ENCODE measurements around the gene C5orf15.
A peak's percentile ranks its signal among the peaks of the same experiment; 100 is the strongest.

Gene C5orf15

GRCh38 chr5:133968204-133968980 lies at the start of gene C5orf15:
TSS of gene C5orf15 (minus strand) at chr5:133968625. CDS start at chr5:133968584, 41 bp downstream.
- TF ChIP-seq CEBPB (IDR thresholded peaks at IDR 0.05) (no peak), EP300 (IDR thresholded peaks at IDR 0.05; ENCODE audit: borderline replicate concordance) (no peak), CREB1 (IDR thresholded peaks at IDR 0.05; ENCODE audit: low read depth) (peak; percentile 93), NFIC (IDR thresholded peaks at IDR 0.05) (no peak; the same call in 1 of the 2 replicates), YY1 (IDR thresholded peaks at IDR 0.05; ENCODE audit: low read depth) (peak; percentile 94), FOXM1 (IDR thresholded peaks at IDR 0.05; ENCODE audit: borderline replicate concordance, low read depth) (no peak), REST (IDR thresholded peaks at IDR 0.05; ENCODE audit: low read depth) (no peak), TEAD4 (IDR thresholded peaks at IDR 0.05) (0 out of 2 replicates have a peak, but pooled peaks have one; percentile 33), RAD21 (IDR thresholded peaks at IDR 0.05; ENCODE audit: low read depth) (no peak), ZBTB7A (IDR thresholded peaks at IDR 0.05; ENCODE audit: low read depth) (no peak), TAF1 (IDR thresholded peaks at IDR 0.05; ENCODE audit: low read depth) (peak; percentile 93), EGR1 (IDR thresholded peaks at IDR 0.05) (no peak; the same call in 1 of the 2 replicates), TCF12 (IDR thresholded peaks at IDR 0.05; ENCODE audit: low read depth) (peak; percentile 68; the same call in 1 of the 2 replicates)
- TF ChIP-seq, protein P1, sequence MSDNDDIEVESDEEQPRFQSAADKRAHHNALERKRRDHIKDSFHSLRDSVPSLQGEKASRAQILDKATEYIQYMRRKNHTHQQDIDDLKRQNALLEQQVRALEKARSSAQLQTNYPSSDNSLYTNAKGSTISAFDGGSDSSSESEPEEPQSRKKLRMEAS (IDR thresholded peaks at IDR 0.05), result peak; percentile 73; the same call in 1 of the 2 replicates
- TF ChIP-seq, protein P2, sequence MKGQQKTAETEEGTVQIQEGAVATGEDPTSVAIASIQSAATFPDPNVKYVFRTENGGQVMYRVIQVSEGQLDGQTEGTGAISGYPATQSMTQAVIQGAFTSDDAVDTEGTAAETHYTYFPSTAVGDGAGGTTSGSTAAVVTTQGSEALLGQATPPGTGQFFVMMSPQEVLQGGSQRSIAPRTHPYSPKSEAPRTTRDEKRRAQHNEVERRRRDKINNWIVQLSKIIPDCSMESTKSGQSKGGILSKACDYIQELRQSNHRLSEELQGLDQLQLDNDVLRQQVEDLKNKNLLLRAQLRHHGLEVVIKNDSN (IDR thresholded peaks at IDR 0.05), result 0 out of 2 replicates have a peak, but pooled peaks have one; percentile 6

- no peak for TF ChIP-seq YY1 (IDR thresholded peaks at IDR 0.05; ENCODE audit: low read depth)
These were observed 39.9 kb upstream of the C5orf15 start for GRCh38 chr5:134008266-134008749.

GRCh38 chr5:134007581-134008265 lies 39.3 kb upstream of the C5orf15 start:
- TF ChIP-seq FOXM1 (IDR thresholded peaks at IDR 0.05; ENCODE audit: borderline replicate concordance, low read depth) (no peak), EGR1 (IDR thresholded peaks at IDR 0.05) (peak; percentile 92), ZBTB7A (IDR thresholded peaks at IDR 0.05; ENCODE audit: low read depth) (no peak), EP300 (IDR thresholded peaks at IDR 0.05; ENCODE audit: borderline replicate concordance) (no peak), REST (IDR thresholded peaks at IDR 0.05; ENCODE audit: low read depth) (no peak), RAD21 (IDR thresholded peaks at IDR 0.05; ENCODE audit: low read depth) (no peak), TEAD4 (IDR thresholded peaks at IDR 0.05) (no peak), CEBPB (IDR thresholded peaks at IDR 0.05) (no peak), YY1 (IDR thresholded peaks at IDR 0.05; ENCODE audit: low read depth) (no peak), NFIC (IDR thresholded peaks at IDR 0.05) (no peak), CREB1 (IDR thresholded peaks at IDR 0.05; ENCODE audit: low read depth) (no peak), TAF1 (IDR thresholded peaks at IDR 0.05; ENCODE audit: low read depth) (no peak), TCF12 (IDR thresholded peaks at IDR 0.05; ENCODE audit: low read depth) (no peak)
- TF ChIP-seq, protein P1 (IDR thresholded peaks at IDR 0.05), result no peak
- TF ChIP-seq, protein P2 (IDR thresholded peaks at IDR 0.05), result peak; percentile 91

- no peak for TF ChIP-seq RAD21 (IDR thresholded peaks at IDR 0.05; ENCODE audit: low read depth)
- TF ChIP-seq EP300 (IDR thresholded peaks at IDR 0.05; ENCODE audit: borderline replicate concordance), result no peak
- TF ChIP-seq TCF12 (IDR thresholded peaks at IDR 0.05; ENCODE audit: low read depth), result no peak
- TF ChIP-seq FOXM1 (IDR thresholded peaks at IDR 0.05; ENCODE audit: borderline replicate concordance, low read depth), result no peak
- TF ChIP-seq CEBPB (IDR thresholded peaks at IDR 0.05), result no peak
- TF ChIP-seq REST (IDR thresholded peaks at IDR 0.05; ENCODE audit: low read depth), result no peak
- TF ChIP-seq, protein P1 (IDR thresholded peaks at IDR 0.05), result no peak
- no peak for TF ChIP-seq CREB1 (IDR thresholded peaks at IDR 0.05; ENCODE audit: low read depth)
- no peak for TF ChIP-seq EGR1 (IDR thresholded peaks at IDR 0.05)
These were observed 37.7 kb upstream of the C5orf15 start for GRCh38 chr5:134006115-134006514.
